Medulla oblongata (tissue), 1 donor: ENCODE measurements around the gene GPR142.

Source experiments
- DNase-seq: peaks from one replicate; pipeline ENCODE4 v3.0.0-alpha.2; 2015; ENCODE audit errors: extremely low spot score

Gene GPR142

DNA sequence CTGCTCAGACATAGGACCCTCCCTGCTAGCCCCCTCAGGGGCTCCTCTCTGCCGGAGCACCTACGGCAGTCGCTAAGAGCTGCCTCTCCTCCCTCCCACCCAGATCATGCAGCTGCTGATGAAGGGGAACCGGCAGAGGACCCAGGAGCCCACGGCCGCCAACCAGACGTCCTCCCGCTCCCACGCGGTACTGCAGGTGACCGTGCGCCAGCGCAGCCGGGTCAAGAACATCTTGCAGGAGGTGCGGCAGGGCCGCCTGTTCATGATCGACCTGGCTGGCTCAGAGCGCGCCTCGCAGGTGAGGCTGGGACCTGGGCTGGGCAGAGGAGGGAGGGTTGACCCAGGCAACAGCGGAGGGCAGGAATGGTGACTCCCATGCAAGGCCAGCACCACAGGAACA lies 22.6 kb upstream of the GPR142 start:
- no peak for DNase-seq

DNA sequence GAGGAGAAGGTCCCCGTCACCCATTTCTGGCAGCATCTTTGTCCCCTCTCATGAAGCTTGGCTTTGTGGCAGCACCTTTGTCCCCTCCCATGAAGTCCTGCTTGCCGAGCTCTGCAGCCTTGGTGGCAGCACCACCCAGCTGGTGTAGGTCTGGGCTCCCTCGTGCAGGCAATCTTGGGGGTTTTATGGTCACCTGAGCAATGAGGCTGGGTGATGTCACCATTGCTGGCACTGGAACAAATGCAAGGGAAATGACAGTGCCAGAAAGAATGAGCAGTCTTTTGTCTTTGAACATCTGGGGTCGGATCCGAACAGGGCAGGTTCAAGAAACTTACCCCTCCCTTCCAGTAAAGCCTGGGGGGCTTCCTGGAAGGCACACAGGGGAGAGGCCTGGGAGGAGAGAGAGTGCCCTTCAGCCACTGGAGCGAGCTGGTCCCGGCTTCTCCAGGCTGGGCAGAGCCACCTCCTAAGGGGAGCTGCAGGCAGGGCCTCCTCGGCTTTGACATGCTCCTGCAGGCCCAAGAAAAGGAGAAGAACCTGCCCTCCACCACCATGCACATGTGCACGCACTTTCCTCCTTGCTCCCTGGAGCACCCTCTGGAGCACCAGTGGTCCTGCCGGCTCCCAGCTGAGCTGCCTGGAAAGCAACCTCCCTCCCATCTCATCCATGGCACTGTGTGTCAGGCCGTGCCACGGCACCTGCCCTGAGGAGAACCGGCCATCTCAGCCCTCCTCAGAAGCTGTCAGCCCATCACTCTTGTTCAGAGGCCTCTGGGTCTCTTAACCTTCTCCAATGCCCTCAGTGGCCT lies 21.7 kb upstream of the GPR142 start:
- DNase-seq = no peak

DNA sequence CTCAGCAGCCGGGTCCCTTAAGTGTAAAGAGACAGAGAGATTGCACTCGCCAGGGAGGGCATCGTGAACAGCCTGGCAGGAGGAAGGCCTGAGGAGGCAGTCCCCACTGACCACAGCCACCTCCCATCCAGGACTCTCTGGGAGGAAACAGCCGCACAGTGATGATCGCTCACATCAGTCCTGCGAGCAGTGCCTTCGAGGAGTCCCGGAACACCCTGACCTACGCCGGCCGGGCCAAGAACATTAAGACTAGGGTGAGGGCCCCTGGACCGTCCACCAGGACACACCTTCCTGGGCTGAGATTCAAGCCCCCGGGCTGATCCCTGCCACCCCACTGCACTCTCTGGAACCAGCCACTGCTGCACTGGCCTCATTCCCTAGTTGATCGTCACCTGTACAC lies 19.7 kb upstream of the GPR142 start:
- no peak for DNase-seq

DNA sequence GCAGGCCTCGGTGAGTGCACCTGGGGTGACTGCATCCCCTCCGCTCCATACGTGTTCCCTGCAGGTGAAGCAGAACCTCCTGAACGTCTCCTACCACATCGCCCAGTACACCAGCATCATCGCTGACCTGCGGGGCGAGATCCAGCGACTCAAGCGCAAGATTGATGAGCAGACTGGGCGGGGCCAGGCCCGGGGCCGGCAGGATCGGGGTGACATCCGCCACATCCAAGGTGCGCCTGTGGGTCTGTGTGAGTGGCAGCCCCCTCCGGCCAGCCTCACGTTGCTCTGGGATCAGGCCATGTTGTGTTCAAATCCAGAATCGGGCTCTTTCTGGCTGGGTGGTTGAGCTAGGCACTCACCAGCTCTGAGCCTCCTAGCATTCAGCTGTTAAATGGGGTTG lies 18.2 kb upstream of the GPR142 start:
- no peak for DNase-seq

DNA sequence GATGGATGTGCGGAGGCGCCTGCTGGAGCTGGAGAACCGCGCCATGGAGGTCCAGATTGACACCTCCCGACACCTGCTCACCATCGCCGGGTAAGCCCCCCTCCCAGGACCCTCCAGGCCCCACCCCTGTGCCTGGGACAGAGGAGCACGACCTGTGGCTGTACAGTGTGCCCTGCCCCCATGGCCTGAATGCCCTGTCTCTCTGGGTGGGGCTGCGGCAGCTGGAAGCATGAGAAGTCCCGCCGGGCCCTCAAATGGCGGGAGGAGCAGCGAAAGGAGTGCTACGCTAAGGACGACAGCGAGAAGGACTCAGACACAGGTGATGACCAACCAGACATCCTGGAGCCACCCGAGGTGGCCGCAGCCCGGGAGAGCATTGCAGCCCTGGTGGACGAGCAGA lies 16.8 kb upstream of the GPR142 start:
- no peak for DNase-seq

GRCh38 chr17:74351552-74352210 lies 15.6 kb upstream of the GPR142 start:
- DNase-seq = no peak

DNA sequence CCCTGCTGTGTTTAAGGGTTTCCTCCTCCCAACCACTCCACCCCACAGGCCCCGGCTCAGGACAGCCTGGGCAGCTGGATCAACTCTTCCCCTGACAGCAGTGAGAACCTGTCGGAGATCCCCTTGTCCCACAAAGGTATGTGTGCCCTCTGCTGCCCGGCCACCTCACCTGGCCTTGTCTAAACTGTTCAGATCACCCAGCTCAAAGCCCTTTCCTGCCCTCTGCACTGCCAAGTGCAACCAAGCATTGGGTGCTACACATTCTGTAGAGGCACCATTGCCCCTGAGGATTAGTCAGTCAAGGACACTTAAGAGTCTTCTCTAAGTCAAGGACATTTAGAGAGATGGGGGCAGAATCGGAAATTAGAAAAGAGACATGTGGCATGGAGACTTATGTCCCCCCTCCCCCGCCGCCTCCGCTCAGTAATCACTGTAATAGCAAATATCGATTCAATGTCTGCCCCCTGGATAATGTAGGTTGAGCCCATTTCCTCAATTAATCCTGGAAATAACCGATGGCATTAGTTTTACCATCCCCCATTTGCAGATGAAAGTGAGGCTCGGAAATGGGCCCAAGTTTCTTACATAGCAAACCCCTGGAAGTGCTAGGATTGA lies 13.8 kb upstream of the GPR142 start:
- no peak for DNase-seq

DNA sequence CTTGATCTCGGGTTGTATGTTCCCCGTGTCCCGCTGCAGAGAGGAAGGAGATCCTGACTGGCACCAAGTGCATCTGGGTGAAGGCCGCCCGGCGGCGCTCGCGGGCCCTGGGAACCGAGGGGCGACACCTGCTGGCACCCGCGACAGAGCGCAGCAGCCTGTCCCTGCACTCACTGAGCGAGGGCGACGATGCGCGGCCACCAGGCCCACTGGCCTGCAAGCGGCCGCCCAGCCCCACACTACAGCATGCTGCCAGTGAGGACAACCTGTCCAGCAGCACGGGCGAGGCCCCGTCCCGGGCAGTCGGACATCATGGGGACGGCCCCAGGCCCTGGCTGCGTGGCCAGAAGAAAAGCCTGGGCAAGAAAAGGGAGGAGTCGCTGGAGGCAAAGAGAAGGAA lies 13.2 kb upstream of the GPR142 start:
- no peak for DNase-seq

DNA sequence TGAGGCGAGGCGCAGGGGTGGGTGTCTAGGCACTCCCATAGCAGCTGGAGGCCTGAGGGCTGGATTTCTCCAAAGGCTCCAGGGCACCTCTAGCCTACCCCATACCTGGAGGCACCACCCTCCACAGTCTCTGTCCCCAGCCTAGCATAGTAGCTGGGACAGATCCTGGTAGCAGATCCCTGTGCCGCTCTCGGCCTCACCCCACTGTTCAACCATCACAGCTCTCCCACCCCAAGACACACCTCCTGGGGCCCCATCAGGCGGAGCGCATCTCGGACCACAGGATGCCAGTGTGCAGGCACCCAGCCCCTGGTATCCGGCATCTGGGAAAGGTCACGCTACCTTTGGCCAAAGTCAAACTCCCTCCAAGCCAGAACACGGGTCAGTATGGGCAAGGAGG lies 12.7 kb upstream of the GPR142 start:
- DNase-seq = no peak

DNA sequence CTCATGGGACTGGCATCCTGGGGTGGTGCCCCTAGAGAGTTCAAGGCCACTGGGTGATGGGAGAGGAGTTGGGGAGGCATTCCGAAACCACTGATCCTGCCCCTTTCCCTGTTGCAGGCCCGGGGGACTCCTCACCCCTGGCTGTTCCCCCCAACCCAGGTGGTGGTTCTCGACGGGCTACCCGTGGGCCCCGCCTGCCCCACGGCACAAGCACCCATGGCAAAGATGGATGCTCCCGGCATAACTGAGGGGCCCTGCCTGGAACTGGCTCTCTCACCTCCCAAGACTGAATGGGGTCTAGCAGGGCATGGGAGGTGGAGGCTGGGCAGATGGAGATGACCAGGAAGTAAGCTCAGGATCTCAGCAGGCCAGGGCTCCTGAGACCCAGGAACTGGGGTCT lies 12.2 kb upstream of the GPR142 start:
- no peak for DNase-seq

DNA sequence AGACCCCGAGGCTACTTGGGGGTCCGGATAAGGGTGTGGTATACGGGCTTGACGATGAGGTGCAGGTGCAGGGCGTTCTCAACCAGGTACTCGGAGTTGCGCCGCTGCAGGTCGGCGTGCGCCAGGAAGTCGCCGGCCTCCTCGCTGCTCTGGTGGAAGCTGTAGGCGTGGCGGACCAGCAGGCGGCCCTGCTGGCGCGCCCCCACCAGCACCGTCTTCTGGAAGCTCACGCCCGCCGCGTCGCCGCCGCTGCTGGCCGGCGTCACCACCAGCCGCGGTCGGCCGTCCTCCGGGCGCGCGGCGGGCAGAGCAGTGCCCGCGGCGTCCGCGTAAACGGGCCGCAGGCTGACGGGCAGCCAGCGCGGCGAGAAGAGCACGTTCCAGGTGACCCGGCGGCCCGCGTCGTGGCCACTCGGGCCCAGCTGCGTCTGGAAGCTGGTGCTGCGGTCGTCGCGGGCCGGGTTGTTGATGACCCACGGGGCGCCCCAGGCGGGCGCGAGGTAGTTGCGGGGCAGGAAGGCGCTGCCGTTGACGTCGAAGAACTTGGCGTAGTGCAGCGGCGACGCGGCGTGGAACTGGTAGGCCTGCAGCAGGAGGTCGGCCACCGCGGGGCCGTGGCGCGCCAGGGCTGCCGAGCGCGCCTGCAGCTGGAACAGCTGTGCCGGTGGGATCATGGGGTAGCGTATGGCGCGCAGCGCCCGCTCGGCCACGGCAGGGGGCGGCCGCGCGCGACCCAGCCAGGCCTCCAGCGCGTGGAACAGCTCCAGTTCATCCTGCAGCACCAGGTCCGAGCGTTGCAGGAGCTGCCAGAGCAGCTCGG lies 10.4 kb upstream of the GPR142 start:
- no peak for DNase-seq

- no peak for DNase-seq
These were observed 9.9 kb upstream of the GPR142 start for GRCh38 chr17:74357466-74357809.

- DNase-seq = no peak
These were observed 8.6 kb upstream of the GPR142 start for GRCh38 chr17:74358697-74359096.

DNA sequence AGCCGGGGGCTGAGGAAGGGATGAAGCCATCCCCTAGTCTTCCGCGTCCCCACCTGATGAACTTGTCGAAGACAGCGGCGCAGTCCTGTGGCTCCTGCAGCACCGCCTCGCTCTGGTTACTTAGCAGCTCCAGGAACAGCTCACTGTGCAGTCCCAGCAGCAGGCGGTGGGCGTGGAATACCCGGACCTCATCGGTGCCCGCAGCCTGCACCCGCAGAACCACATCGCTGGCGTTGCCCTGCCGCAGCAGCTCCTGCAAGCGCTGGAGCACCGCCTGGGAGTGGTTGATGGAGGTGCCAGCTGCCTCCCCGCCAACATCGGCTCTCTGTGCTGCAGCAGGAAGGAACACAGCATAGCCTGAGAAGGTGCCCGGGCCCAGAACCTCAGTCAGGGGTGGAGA lies 7.4 kb upstream of the GPR142 start:
- DNase-seq = no peak

- DNase-seq = no peak
These were observed 6.4 kb upstream of the GPR142 start for GRCh38 chr17:74360899-74361229.

- DNase-seq = peak; percentile 74
These were observed 5.9 kb upstream of the GPR142 start, which contains the start of gene BTBD17 for GRCh38 chr17:74361230-74362068. BTBD17 (minus strand) TSS chr17:74361868; CDS start chr17:74361819, 49 bp downstream.

GRCh38 chr17:74362069-74362405 lies 5.3 kb upstream of the GPR142 start:
- DNase-seq = peak; percentile 23

DNA sequence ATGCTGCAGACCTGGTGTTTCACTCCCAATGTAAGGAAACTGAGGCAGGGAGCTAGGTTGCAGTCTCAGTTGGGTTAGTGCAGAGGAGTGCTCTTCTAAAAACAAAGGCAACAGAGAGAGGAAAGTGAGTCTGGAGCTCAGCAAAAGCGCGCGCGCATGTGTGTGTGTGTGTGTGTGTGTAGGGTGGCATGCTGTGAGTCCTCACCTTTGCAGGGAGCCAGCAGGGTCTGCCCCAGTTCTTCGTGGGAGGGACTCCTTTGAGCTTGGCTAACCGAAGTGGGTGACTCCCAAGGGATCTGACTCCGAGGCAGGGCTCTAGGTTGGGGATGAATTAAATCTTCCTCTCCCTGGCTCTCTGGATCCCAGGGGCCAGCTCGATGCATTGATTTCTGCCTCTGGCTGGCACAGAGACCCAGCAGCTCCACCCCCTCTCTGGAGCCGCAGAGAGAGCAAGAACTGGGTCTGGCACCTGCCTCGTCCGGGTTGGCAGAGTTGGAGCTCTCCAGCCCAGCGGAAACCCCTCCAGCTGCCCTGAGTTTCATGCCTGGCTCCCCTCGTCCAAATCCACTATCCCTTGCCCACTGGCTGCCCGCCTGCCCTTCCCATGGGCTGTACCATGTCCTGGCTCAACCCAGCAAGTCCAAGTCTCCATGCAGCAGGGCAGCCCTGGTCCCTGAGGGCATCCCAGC lies 4.4 kb upstream of the GPR142 start:
- peak; percentile 54 for DNase-seq

- DNase-seq = peak; percentile 87
These were observed 1.2 kb downstream of the GPR142 start for GRCh38 chr17:74368341-74369081.

DNA sequence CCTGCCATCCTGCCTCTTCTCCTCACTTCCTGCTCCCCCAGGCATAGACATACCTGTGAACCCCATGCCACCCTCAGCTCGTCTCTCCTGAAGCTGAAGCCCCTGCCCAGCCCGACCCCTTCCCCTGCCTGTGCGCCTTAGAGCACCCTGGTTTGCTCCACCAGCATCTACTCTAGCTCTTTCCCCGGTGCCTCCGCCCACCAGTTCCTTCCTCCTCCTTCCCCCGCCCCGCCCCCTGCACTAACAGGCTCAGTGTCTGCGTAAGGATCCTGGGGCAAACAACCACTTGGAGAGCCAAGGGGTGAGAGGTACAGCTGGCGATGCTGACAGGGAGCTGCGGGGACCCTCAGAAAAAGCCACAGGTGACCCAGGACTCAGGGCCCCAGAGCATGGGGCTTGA lies 1.9 kb downstream of the GPR142 start:
- DNase-seq = no peak
